HG03159 (cell line): ENCODE results near the gene GSAP.
"Not testable (repeated sequence)": the region's sequence is repeated elsewhere in the genome, so short reads cannot be mapped to it uniquely, and the experiment has no call there.

ENCODE experiments used
- ATAC-seq: cut with Tn5 transposase; IDR thresholded peaks from one replicate; pipeline ENCODE4 v1.9.1; 2021; ENCODE audit warnings: mild to moderate bottlenecking, moderate library complexity; ENCODE audit not compliant: unreplicated experiment

GSAP gene

DNA sequence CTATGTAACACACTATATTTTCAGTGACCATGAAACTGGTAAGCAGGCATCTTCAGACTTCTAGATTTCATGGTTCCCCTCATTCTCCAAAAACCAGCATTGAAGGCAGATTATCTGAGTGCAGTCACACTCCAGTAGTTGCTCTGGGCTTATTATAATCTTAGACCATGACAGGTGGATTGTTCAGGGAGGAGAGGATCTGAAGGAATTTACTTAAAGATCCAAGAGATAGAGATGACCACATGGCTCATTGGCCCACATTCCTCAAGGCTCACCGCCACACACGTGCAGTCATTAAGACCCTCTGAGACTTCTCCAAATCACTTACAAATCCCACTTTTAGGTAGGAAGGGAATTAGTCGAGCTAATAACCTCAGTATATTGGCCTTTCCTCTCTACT, 55.2 kb downstream of the GSAP start:
- no peak for ATAC-seq

DNA sequence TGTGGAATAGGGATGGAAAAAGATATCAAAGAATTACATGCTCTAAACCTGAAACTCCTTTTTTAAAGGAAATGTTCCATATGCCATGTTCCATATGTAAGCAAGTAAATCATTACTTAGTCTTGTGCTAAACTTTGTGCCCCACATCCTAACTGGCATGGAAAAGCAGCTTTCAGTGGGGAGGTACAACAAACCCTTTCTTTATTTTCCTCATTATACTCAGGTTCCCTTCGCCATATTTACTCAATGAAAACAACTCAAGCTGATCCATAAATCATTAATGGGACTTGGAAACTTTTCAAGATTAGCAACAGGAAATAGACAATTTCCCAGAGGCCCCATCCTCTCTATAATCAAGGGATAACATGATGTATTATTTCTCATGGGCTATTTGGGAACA, 56.0 kb downstream of the GSAP start:
- no peak for ATAC-seq

DNA sequence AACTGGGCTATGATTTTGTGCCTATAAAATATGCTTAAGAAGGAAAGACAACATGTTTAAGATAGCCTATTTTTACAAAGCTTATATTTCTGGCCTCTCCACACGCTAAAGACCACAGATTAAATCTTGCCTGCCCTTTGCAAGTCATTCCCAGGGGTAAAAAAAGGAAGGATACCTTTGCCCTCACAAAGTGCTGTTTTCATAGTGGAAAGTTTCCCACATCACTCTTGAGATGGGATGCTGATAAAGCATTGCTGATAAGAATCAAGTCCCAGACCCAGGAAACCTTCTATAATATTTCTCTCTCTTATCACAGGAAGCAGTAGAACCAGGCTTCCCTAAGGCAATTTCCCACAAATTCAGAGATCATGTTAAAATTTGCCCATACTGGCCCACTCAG, 56.5 kb downstream of the GSAP start:
- no peak for ATAC-seq

DNA sequence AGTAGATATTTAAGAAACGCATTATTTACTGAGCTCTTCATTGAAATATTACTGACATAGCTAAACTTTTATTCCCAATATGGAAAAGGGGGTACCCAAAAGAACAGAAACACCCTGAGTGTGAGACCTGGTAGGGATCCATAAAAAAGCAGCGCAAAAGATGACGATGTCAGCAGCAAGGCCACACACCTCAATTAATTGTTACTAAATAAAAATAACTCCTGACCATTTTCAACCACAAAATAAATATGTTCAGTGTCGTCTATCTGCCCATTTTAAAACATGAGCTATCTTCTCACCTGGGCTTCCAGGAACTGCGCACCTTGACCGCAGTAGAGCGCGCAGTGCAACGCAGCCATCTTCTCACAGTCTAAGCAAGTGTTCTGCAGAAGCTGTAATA, 61.2 kb downstream of the GSAP start:
- ATAC-seq: no peak

DNA sequence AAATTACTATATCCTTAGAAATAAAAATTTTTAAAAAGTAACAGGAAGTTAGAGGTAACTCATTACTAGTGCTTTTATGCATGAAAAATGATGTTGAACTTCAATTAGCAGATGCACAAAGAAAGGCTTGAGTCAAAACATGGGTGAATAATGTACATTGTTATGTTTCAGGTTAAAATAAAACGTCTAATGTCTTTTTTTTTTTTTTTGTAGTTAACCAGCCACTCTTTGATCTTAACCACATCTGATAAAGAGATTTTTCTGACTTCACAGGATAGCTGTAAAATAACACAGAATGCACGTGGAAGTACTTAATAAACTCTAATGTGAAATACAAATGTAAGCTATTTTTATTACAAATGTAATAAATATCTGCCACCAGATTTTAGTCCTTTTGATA, 61.7 kb downstream of the GSAP start:
- ATAC-seq: no peak

DNA sequence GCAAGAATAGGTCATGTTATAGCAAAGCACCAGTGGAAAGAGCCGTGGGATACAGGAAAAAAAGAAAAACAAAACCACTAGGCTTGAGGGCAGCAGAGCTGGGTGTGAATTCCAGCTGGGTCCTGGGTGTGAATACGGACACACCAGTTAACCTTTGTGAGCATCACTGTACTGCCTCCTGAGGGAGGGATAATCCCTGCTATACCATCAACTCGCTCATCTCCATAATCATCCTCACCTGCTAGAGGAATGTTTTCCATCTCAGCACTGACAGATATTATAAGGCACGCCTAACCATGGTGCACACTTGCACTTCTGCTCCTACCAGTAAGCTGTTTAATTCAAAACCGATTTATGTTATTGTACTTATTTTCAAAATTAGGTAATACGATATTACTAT, 62.2 kb downstream of the GSAP start:
- ATAC-seq: no peak

DNA sequence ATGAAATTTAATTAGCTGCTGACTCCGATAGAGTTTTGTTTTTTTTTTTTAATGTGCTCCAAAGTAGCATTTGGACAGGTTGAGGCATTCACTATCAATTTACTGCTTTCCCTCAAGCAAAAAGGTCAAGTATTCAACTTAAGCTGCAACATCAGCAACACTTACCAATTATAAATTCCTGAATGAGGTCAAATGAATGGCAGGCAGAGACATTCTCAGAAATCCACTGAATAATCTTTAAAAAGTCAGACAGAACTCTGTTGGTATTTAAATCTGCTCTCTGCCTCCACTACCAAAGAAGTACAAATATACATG, 62.8 kb downstream of the GSAP start:
- no peak for ATAC-seq

DNA sequence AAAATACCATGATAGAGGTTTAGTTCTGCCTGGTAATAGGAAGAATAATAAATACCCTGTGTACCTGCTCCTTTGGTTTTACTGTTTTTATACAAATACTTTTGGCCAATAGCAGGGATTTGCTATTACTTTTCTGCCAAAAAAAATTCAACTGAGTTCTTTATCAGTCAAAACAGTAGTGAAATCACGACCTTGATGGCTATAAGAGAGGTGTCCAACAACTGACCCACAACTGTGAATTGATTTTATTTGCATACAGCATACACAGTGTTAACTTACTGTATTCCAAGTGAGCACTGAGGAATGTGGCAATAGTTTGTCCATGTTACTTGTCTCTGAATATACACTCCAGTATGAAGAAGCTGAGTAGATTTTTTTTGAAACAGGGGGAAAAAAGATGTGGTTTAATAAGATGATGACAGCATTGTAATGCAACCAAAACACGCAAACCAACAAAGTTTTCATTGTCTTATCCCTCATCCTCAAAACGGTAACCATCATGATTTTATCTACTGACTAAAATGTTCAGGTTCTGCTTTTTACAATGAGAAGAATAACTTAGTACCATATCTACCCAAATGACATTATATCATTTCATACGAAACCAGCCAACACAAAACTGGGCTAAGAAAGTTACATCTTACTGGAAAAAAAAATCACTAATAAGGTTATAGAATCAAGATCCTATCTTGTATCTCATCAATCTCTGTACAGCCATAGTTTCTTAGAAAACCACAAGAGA, 63.3 kb downstream of the GSAP start:
- ATAC-seq: no peak

DNA sequence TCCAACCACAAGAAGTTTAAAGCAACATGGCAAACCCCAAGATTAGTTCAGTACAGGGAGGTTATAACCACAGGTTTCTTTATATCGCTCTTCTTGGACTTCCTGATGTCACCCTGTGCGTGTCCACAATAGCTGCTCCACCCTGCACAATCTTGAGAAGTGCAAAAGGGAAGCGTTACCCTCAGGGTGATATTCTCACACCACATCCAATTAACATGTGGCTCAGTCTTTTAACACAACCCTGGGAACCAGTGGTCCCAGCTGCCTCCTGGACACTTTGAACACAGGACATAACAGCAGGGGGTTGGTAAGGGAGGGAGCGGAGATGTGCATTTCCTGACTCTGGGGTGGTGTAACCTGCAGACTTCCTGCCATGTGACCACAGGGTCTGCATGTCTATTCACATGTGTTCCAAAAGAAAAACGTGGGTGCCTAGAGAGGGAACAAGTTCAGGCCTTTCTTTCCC, 64.6 kb downstream of the GSAP start:
- ATAC-seq: peak; percentile 94

DNA sequence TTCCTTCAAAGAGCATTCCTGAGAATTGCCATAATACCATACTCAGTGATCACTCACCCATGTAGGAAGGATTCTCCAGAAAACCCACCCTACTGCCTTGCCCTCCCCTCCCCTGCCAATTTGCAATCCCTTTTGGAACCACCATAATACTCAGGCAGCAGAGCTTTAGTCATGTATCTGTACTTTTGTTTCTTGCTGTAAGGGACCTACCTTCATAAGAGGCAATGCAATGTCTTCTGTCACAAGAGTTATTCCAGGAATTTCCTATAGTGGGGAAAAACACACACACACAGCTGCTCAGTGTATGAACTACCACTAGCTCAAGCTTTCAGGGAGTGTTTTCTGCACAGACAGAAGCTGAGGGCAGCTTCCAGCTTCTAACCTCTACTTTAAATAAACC, 67.0 kb downstream of the GSAP start:
- no peak for ATAC-seq

DNA sequence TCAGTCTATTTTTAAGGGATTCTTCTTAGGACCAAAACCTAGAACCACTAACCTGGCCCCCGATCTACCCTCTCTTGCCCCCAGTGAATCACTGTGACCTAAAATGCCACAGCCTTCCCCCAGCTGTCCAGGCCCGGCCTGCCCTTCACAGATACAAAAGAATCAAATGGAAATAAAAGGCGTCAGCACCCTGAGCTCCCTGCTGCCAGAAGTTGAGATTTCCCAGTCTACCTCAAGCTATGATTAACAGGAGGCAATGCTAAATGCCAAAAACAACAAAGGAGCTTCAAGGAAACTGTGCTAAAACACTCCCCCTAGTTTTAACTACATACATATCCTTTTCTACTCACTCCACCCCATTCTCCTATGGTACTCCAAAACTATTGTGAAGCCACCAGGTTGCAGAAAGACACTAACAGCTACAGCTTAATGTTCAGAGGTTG, 67.8 kb downstream of the GSAP start:
- no peak for ATAC-seq

DNA sequence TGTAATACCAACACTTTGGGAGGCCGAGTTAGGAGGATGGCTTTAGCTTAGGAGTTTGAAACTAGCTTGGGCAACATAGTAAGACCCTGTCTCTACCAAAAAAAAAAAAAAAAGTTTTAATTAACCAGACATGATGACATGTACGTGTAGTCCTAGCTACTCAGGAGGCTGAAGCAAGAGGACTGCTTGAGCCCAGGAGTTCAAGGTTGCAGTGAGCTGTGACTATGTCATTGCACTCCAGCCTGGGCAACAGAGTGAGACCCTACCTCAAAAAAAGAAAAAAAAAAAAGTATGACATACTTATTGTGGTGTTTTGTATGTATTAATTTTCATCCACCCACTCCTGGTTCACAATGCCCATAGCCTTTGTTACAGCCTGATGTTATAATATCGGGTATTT, 69.7 kb downstream of the GSAP start:
- ATAC-seq: no peak

DNA sequence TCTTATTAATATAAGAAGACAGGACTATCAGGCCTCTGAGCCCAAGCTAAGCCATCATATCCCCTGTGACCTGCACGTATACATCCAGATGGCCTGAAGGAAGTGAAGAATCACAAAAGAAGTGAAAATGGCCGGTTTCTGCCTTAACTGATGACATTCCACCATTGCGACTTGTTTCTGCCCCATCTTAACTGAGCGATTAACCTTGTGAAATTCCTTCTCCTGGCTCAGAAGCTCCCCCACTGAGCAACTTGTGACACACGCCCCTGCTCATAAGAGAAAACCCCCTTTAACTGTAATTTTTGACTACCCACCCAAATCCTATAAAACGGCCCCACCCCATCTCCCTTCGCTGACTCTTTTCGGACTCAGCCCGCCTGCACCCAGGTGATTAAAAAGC, 70.7 kb downstream of the GSAP start:
- ATAC-seq: not testable (repeated sequence)

DNA sequence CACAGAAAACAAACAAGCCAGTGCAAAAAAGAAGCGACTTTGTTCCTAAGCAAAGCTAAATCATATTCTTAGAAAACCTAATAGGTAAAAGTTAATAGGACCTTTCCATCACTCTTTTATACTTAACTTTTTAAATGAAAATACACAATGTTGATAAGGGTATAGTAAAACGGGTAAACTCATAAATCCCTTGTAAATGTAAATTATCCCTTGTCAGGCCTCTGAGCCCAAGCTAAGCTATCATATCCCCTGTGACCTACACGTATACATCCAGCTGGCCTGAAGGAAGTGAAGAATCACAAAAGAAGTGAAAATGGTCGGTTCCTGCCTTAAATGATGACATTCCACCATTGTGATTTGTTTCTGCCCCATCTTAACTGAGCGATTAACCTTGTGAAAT, 76.4 kb downstream of the GSAP start:
- no peak for ATAC-seq

DNA sequence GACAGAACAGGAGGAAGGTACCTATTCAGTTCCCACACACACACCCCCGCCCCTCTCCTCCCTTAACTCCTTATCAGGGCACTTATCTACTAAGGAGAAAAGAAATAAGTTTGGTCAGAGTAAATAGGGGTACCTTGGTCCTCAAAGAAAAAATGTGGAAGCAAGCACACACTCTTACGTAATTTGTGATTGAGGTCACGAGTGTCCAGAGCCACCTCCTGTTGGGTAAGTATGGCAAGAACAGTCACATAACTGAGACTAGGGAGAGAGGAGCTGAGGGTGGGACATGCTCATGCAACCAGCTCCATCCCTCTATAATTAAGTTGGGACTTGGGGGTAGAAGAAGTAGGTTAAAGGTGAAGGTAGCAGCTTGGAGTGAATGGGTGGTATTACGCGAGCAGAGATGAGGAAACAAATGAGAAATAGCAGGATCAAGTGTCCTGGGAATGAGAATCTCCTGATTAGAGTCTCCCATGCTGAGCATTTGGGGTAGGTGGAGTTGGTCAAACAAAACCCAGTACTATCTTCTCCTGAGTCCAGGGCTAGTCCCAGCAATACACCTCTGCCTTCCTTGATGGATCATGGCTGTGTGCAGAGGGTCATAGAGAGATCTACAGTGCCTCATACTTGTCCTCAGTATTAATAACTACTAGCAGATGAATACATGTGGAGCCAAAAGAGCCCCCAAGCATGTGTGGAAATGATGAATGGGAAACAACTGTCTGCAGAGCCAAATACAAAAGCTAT, 77.1 kb downstream of the GSAP start:
- no peak for ATAC-seq

DNA sequence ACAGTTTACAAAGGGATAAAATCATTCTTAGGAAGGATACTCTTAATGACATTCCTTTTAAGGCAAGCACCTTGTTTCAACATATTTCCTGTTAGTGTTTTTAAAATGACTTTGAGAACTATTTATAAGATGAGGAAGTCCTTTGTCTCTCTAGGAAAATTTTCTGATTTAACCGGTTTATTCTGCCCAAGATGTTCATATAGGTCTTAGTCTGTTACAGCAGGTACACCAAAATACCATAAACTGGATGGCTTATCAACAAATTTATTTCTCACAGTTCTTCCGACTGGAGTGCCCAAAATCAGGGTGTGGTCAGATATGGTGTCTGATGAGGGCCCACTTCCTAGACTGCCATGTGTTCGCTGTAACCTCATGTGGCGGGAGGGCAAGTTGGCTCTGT, 77.9 kb downstream of the GSAP start:
- ATAC-seq: no peak

DNA sequence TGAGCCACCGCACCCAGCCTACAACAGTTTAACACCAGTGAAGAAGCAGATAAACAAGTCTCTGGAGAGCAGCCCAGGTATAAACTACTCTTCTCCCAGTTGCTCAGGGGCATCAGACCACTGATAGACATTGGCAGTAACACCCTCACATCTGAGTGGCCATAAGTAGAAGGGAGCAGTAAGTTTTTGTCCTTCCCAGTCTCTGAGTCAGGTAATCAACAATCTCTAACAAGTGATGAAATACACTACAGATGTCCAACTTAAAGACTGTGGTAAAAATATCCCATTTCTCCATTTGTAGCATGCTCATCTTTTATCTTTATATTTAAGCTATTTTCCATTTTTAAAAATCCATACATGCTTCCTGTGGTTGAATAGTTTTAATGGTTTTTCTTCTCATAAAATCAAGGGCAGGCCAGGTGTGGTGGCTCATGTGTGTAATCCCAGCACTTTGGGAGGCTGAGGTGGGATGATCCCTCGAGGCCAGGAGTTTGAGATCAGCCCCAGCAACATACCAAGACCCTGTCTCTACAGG, 78.6 kb downstream of the GSAP start:
- no peak for ATAC-seq

DNA sequence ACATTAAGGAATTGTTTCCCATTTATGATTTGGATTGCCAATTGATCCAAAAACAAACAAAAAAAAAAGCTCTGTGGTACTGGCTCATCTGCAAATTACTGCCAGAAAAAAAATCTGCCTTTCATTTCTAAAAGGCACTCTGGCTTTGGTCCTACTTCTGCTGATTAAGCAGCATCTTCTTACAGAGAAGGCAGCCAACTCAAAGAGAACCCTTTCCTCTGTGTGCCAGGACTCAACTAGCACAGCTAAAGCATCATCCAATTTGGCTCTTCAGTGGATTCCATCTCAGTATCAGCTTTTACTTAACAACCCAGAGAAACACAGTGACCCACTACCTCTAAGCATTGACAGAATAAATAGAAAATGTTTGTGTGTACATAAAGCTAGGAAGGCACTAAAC, 80.6 kb downstream of the GSAP start:
- no peak for ATAC-seq

DNA sequence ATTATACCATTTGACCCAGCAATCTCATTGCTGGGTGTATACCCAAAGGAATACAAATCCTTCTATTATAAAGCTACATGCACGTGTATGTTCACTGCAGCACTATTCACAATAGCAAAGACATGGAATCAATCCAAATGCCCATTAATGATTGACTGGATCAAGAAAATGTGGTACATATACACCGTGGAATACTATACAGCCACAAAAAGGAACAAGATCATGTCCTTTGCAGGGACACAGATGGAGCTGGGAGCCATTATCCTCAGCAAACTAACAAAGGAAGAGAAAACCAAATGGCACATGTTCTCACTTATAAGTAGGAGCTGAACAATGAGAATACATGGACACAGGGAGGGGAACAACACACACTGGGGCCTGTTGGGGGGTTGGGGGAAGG, 82.1 kb downstream of the GSAP start:
- ATAC-seq: not testable (repeated sequence)

DNA sequence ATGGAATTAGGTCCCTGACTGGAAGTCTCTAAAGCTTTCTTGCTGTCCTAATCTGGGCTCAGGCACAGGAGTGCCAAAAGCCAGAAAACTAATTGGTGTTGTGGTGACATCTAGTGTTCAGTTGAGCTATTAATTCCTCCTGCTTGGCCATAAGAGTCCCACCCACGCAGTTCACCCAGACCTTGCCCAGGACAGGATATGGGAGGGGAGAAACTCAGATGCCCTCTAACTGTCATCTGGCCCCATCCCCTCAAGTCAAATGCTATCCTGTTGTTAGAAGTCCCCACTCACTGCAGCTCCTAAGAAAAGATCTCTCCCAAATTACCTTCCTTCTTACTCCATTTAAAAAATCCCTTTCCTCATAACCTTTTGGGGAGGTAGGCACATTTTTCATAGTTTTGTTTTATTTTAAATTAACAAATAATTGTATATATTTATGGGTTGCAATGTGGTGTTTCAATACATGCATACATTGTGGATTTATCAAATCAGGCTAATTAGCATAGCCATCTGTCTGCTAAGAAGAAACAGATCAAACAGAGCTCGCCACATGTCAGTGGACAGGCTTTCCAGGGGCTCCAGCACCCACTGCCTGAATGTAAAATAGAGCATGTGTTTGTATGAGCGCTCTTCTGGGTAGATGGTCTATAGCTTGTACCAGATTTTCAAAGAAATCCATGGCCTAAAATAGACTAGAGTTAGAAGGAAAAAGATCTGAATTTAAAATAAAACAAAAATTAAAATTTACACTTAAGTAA, 84.0 kb downstream of the GSAP start:
- peak; percentile 68 for ATAC-seq

DNA sequence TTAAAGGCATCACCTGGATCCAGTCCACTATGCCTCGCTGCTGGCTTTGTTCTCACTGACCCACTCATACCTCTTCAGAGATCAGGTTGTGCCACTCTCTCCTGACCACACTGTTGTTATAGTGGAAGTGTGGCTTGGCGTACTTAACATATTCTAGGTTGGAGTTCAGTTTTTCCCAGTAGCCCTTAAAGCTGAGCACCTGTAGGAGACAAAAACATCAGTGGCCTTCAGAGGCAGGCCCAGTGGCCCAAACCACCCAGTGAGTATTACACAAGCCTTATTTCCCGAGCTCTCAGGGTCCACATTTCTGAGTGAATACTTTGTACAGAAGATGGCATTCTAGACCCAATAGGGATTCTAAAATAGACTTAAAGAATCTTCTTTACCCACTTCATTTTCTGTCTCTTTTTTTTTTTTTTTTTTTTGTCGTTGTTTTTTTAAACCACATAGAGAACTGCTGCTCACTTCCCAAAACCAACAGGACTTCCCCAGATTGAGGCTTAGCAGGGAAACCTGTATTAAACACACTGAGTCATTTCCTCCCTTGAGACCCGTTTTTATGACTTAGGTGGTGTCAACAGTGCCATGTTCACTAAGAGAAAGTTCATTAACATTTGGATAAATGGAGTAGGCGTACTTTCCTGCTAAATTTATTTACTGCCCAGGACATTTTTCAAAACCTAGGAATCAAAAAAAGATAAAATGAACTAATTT, 85.8 kb downstream of the GSAP start:
- peak; percentile 55 for ATAC-seq
